HEK293T (cell line): ENCODE results near the gene ADAM10.

Experiments
- CTCF ChIA-PET: fragments of 350-600 bp; formaldehyde crosslinking; extraction: SDS; loops from one replicate; lab custom pipeline; 2021; ENCODE audit warnings: antibody characterized with exemption, inconsistent platforms; lab: Yijun Ruan, JAX
- POLR2A ChIA-PET: fragments of 350-600 bp; formaldehyde crosslinking; extraction: SDS; loops from one replicate; lab custom pipeline; 2020; ENCODE audit warnings: antibody characterized with exemption, inconsistent platforms; lab: Yijun Ruan, JAX
- DNase-seq: peaks from one replicate; pipeline ENCODE4 v3.0.0; 2012; ENCODE audit warnings: mixed read lengths; ENCODE audit errors: extremely low spot score
- ARNT ChIP-seq: fragments of 450-650 bp; IDR thresholded peaks from 2 replicates; pipeline ENCODE4 v1.6.1; 2017; ENCODE audit warnings: mild to moderate bottlenecking
- BHLHE40 ChIP-seq: fragments of 450-650 bp; IDR thresholded peaks from 2 replicates; pipeline ENCODE4 v1.6.1; 2016; ENCODE audit warnings: mild to moderate bottlenecking, moderate library complexity, borderline replicate concordance
- CTBP1 ChIP-seq: fragments of 450-650 bp; IDR thresholded peaks from 2 replicates; pipeline ENCODE4 v1.6.1; 2016; ENCODE audit warnings: borderline replicate concordance
- ELF4 ChIP-seq: fragments of 450-650 bp; IDR thresholded peaks from 2 replicates; pipeline ENCODE4 v1.6.1; 2017; ENCODE audit warnings: antibody characterized with exemption
- FOXA1 ChIP-seq: fragments of 450-650 bp; IDR thresholded peaks from 2 replicates; pipeline ENCODE4 v1.6.1; 2016; ENCODE audit warnings: mild to moderate bottlenecking
- FOXK2 ChIP-seq: fragments of 450-650 bp; IDR thresholded peaks from 2 replicates; pipeline ENCODE4 v1.6.1; 2016; ENCODE audit warnings: mild to moderate bottlenecking
- FOXM1 ChIP-seq: fragments of 450-650 bp; IDR thresholded peaks from 2 replicates; pipeline ENCODE4 v1.6.1; 2017; ENCODE audit warnings: mild to moderate bottlenecking, borderline replicate concordance
- HDGF ChIP-seq: fragments of 450-650 bp; IDR thresholded peaks from 2 replicates; pipeline ENCODE4 v1.6.1; 2017; ENCODE audit warnings: antibody characterized with exemption, borderline replicate concordance
- L3MBTL2 ChIP-seq: fragments of 450-650 bp; conservative IDR thresholded peaks from 2 replicates; pipeline ENCODE4 v1.6.1; 2016; ENCODE audit warnings: mild to moderate bottlenecking
- LEF1 ChIP-seq: fragments of 450-650 bp; IDR thresholded peaks from 2 replicates; pipeline ENCODE4 v1.6.1; 2017; ENCODE audit warnings: mild to moderate bottlenecking, borderline replicate concordance
- NFRKB ChIP-seq: fragments of 450-650 bp; IDR thresholded peaks from 2 replicates; pipeline ENCODE4 v1.6.1; 2016; ENCODE audit warnings: mild to moderate bottlenecking, moderate library complexity
- PKNOX1 ChIP-seq: fragments of 450-650 bp; IDR thresholded peaks from 2 replicates; pipeline ENCODE4 v1.6.1; 2016
- SP1 ChIP-seq: fragments of 450-650 bp; IDR thresholded peaks from 2 replicates; pipeline ENCODE4 v1.6.1; 2017
- SUZ12 ChIP-seq: fragments of 450-650 bp; IDR thresholded peaks from 2 replicates; pipeline ENCODE4 v1.6.1; 2016; ENCODE audit warnings: mild to moderate bottlenecking
- TARDBP ChIP-seq: fragments of 450-650 bp; IDR thresholded peaks from 2 replicates; pipeline ENCODE4 v1.6.1; 2016
- ZNF384 ChIP-seq: fragments of 450-650 bp; IDR thresholded peaks from 2 replicates; pipeline ENCODE4 v1.6.1; 2016

The ADAM10 gene

GRCh38 chr15:58548308-58549012, 201.0 kb downstream of the ADAM10 start:
- TF ChIP-seq FOXA1 = no peak
- TF ChIP-seq BHLHE40 = no peak
- no peak for TF ChIP-seq CTBP1
- TF ChIP-seq FOXM1 = no peak
- no peak for TF ChIP-seq FOXK2
- no peak for TF ChIP-seq ZNF384
- no peak for TF ChIP-seq ARNT
- no peak for TF ChIP-seq SP1
- no peak for TF ChIP-seq HDGF
- no peak for TF ChIP-seq L3MBTL2
- TF ChIP-seq PKNOX1 = no peak
- TF ChIP-seq TARDBP = no peak
- no peak for TF ChIP-seq ELF4
- ChIA-PET CTCF (no interaction called here), POLR2A (no interaction called here)
- DNase-seq = no peak

DNA sequence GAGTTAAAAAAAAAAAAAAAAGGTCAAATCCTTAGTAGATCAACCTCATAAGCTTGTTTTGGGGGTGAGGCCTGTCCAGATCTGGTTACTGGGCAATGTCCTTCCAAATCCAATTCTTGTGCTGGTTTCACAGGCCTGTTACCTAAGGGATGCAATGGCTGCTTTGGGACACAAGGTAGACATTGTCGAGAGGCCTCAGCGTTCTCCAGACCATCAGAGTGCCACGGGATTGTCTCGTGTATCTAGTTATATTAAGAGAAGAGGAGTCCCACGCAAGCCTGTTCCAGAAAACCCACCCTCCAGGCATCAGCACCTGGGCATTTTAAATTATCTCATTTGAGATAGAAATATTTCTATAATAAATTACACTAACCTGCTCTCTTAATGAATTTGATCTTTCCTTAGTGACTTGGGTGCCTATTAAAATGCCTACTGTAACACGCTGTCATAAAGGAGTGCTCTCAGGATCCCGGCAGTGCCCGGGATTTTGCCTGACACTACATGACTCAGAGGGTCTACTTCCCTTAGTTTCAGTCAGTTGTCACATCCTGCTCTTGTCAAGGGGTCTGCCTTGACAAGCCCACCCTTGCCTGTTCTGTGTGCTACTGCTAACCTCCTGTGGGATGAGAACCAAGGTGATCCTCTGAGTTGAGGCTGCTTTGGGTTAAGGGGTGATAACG, 201.7 kb downstream of the ADAM10 start:
- POLR2A ChIA-PET = no interaction called here
- TF ChIP-seq NFRKB (no peak), FOXK2 (no peak), HDGF (no peak), FOXA1 (no peak)
- CTCF ChIA-PET = no interaction called here
- DNase-seq = no peak

DNA sequence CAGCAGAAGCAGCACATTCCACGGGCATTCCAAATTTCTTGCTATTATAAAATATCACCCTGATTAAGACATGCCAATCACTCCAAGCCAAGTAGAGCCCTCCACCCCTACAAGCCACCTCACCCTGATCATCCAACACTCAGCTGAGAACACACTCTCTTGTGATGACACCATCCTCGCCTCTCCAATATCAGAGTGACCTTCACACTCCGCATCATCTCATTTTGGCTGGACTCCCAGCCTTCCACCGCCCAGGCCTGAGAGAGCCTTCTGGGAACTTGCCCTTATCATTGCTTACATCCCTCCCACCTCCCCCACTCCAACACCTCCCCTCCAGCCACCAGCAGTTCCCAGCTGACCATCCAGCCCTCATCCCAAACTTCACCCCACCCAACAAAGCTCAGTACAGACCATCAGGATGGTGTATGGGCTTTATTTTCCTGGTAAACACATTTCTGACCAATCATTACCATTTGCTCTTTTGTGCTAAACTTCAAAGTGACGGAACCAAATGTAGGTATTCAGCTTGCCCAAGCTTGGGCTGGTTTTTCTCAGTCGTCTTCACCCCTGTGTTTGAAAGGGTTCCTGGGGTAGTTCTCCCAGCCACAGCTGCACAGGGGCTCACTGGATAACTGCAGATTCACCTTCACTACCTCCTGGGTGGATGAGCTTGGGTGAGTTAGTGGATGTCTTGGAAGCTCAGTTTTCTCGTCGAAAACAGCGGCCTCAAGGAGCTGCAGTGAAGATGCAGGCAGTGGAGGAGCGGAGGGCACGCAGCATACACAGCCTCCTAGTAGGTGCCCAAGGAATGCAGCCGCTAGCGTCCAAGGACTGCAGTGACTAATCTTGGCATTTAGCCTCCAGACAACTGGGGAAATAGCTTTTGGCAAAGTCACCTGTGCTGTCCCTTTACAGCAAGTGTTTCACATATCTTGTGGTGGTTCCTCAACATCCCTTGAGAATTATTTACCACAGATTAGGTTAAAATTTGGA, 202.6 kb downstream of the ADAM10 start:
- POLR2A ChIA-PET = no interaction called here
- CTCF ChIA-PET = no interaction called here
- TF ChIP-seq ARNT = no peak
- DNase-seq = no peak

DNA sequence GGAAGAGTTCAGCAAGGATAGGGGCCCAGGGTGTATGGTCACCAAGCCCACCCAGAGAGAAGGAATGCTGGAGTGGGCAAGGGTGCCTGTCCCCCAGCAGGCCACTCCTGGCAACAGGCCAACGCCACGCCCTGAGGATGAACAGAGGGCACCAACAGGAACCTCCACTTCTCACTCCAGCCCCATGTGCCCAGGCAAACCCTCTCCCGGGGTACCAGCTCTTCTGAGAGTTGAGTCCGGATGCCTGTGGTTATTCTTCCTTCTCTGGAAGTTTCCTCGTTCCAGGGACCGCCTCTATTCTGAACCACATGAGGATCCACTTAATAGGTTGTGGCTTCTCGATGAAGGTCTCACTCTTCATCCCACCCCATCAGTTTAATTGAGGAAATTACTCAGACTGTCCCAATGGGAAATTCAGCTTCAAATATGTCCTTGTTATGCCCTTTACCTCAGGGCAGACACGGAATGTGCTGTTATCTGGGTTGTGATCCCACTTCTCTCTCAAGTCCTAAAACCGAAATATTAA, 203.4 kb downstream of the ADAM10 start:
- ChIA-PET CTCF (no interaction called here), POLR2A (no interaction called here)
- DNase-seq = no peak
- TF ChIP-seq FOXM1 (no peak), TARDBP (no peak), SP1 (no peak), NFRKB (no peak), BHLHE40 (no peak), ARNT (no peak), ELF4 (no peak), LEF1 (no peak), CTBP1 (no peak), FOXK2 (no peak)

DNA sequence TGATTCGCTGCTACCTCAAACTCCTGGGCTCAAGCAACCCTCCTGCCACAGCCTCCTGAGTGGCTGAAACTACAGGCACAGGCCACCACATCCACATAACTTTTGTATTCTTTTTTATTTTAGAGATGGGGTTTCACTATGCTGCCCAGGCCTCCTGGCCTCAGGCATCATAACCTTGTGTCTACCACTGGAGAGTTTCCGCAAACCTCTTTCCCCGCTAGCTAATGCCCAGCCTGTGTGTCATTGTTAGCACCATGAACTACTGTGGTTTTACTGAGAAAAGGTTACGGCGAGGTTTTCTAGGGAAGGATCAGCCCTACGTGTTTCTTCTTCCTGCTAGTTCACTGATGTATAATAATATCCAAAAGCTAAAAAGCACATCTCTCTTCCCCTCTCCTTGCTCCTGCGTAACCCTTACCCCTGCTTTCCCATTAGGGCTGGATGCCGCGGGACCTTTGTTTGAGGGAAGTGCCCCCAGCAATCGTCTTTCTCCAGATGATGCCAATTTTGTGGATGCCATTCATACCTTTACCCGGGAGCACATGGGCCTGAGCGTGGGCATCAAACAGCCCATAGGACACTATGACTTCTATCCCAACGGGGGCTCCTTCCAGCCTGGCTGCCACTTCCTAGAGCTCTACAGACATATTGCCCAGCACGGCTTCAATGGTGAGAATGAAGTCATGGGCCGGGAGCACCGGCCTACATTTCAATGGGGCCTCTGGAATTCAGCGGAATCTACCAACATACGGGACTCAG, 204.0 kb downstream of the ADAM10 start:
- DNase-seq = no peak
- CTCF ChIA-PET = no interaction called here
- POLR2A ChIA-PET = no interaction called here
- no peak for TF ChIP-seq TARDBP
- no peak for TF ChIP-seq ELF4
- TF ChIP-seq NFRKB = no peak
- TF ChIP-seq PKNOX1 = no peak
- no peak for TF ChIP-seq ARNT
- TF ChIP-seq ZNF384 = no peak
- no peak for TF ChIP-seq HDGF
- TF ChIP-seq SUZ12 = no peak
- TF ChIP-seq CTBP1 = no peak
- TF ChIP-seq FOXA1 = no peak
- no peak for TF ChIP-seq FOXM1
- no peak for TF ChIP-seq L3MBTL2

DNA sequence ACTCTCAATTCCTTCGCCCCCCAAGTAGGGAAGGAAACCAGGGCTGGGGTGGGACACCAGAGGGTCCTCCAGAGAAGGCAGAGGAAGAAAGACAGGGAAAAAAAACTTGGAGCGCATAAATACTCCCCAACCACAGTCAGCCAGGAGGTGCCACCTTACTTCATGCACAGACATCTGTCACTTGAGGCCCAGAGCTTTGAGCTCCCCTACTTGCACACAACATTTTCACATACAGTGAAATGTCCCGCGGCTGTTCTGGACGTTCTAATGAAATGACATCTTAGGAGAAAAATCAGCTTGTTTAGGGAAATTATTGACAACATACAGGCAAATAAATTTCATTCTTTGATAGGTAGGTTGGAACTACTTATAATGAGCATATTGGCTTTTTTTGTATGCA, 204.8 kb downstream of the ADAM10 start:
- ChIA-PET POLR2A (interaction anchor here (0.6 kb wide), 1 partner anchor 13 kb away, joined by 3 read pairs; no protein-coding TSS in a partner anchor), CTCF (no interaction called here)

More for the DNA sequence above, 204.8 kb downstream of the ADAM10 start:
- no peak for DNase-seq
- no peak for TF ChIP-seq SP1
- no peak for TF ChIP-seq TARDBP
- no peak for TF ChIP-seq CTBP1
- no peak for TF ChIP-seq FOXM1
- no peak for TF ChIP-seq FOXA1
- TF ChIP-seq ARNT = no peak
